Endothelial cell (in vitro differentiated cells): ENCODE results near the gene PIGN. TPM values are rescaled to one million over a fixed set of nuclear protein-coding genes. Genes with fewer than 3 reads are reported as not detected.

Source experiments
- DNase-seq: peaks from one replicate; pipeline ENCODE4 v3.0.0; 2021; ENCODE audit warnings: low spot score
- H3K27ac Mint-ChIP-seq: one replicate; pipeline ENCODE4 v1.8.0; 2021; ENCODE audit warnings: mixed read lengths, inconsistent platforms; ENCODE audit not compliant: unreplicated experiment
- H3K27me3 Mint-ChIP-seq: one replicate; pipeline ENCODE4 v1.8.0; 2021; ENCODE audit warnings: mild to moderate bottlenecking, moderate library complexity, mixed read lengths, inconsistent platforms; ENCODE audit not compliant: unreplicated experiment
- H3K36me3 Mint-ChIP-seq: one replicate; pipeline ENCODE4 v1.8.0; 2021; ENCODE audit warnings: mild to moderate bottlenecking, low read depth, mixed read lengths, inconsistent platforms; ENCODE audit not compliant: unreplicated experiment
- H3K4me1 Mint-ChIP-seq: one replicate; pipeline ENCODE4 v1.8.0; 2021; ENCODE audit warnings: mild to moderate bottlenecking, mixed read lengths, inconsistent platforms; ENCODE audit not compliant: unreplicated experiment
- H3K4me3 Mint-ChIP-seq: one replicate; pipeline ENCODE4 v1.8.0; 2021; ENCODE audit warnings: mild to moderate bottlenecking, mixed read lengths, inconsistent platforms; ENCODE audit not compliant: unreplicated experiment
- H3K9me3 Mint-ChIP-seq: one replicate; pipeline ENCODE4 v1.8.0; 2021; ENCODE audit warnings: mixed read lengths, inconsistent platforms; ENCODE audit not compliant: unreplicated experiment
- CTCF ChIP-seq: fragments of 200-600 bp; sonication (generic); IDR thresholded peaks from one replicate; pipeline ENCODE4 v1.5.0; 2021; ENCODE audit warnings: antibody characterized with exemption; ENCODE audit not compliant: unreplicated experiment
- total RNA-seq: library from RNA; stranded (reverse); fragmentation: NEBNext Ultra II Directional; extraction: Animal tissue kit (Norgen Biotek cat#: 25700); gene quantifications from one replicate; pipeline ENCODE4 v1.2.1, GENCODE V29; 2021; ENCODE audit not compliant: unreplicated experiment

The PIGN gene
- total RNA-seq, 1 donor from 2014 or later = 23.0 TPM

GRCh38 chr18:62201870-62202269 is 15.0 kb upstream of the PIGN start:
- Mint-ChIP-seq H3K4me1 (peaks cover 14% of the 10 kb centered on the region), H3K36me3 (no peaks in the 10 kb centered on the region), H3K9me3 (no peaks in the 10 kb centered on the region), H3K4me3 (no peak overlapping the region), H3K27ac (no peak overlapping the region), H3K27me3 (no peaks in the 10 kb centered on the region)
- TF ChIP-seq CTCF = no peak
- DNase-seq = no peak

DNA sequence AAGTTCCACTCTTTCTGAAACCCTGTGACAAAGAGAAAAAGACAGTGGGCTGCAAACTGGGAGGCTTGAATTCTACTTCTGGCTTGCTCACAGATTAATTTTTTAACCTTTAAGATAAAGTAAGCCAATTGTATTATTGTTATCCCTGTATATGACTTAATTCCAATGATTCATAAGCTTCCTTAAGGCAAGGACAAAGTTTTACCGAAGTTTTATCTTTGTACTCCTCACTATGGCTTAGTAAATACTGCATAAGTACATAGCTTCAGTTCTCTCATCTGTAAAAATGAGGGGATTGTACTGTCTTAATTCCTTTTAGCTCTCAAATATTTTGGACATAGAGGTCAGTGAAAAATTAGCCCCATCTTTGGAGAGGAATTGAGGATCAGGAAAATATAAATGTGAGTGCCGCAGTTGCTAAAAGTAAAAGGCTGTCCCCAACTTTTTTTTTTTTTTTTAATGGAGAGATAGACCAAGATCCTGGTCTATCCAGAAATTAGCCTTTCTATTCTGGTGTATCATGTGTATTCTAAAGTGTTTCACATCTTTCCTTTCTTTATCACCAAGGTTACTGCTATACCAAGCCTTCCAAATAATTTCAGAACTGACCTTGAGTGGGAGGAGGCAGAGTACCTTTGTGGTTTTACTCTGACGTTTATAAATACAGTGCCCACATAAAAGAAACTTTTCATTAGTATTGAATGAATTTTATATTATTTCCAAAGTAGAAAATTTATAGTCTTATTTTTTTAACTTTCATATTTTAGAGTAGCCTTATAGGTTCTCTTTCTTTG is 13.5 kb upstream of the PIGN start:
- no peak for TF ChIP-seq CTCF
- DNase-seq = no peak
- H3K4me1 Mint-ChIP-seq = peaks cover 18% of the 10 kb centered on the region
- no peak overlapping the region for H3K27ac Mint-ChIP-seq
- no peaks in the 10 kb centered on the region for H3K36me3 Mint-ChIP-seq
- no peaks in the 10 kb centered on the region for H3K27me3 Mint-ChIP-seq
- no peaks in the 10 kb centered on the region for H3K9me3 Mint-ChIP-seq
- no peak overlapping the region for H3K4me3 Mint-ChIP-seq

- Mint-ChIP-seq H3K27me3 (no peaks in the 10 kb centered on the region), H3K4me1 (peaks cover 18% of the 10 kb centered on the region), H3K27ac (no peak overlapping the region), H3K9me3 (no peaks in the 10 kb centered on the region), H3K4me3 (no peak overlapping the region), H3K36me3 (no peaks in the 10 kb centered on the region)
- no peak for TF ChIP-seq CTCF
- DNase-seq = no peak
These were observed 12.8 kb upstream of the PIGN start for GRCh38 chr18:62199629-62200028.

DNA sequence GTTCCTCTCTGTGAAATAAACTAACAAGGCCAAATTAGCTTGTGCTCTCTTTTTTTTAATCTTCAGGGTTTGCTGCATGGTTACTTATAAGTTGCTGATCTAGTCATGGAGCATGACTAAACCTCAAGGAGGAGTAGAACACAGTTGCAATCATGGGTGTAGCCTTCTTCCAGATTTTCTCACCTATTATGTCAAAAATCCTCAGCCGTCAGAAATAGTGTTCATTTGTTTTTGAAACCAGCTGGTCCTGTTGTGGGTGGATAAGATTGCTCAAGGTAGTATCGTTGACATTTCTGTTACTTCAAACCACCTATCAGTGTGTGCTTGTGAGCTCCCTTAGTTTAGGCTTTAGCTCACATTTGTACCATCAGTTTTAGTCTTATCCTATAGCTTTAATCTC is 11.4 kb upstream of the PIGN start:
- H3K4me1 Mint-ChIP-seq = peaks cover 18% of the 10 kb centered on the region
- TF ChIP-seq CTCF = no peak
- H3K36me3 Mint-ChIP-seq = no peaks in the 10 kb centered on the region
- H3K4me3 Mint-ChIP-seq = no peak overlapping the region
- H3K27me3 Mint-ChIP-seq = no peaks in the 10 kb centered on the region
- H3K9me3 Mint-ChIP-seq = no peaks in the 10 kb centered on the region
- no peak overlapping the region for H3K27ac Mint-ChIP-seq
- no peak for DNase-seq

DNA sequence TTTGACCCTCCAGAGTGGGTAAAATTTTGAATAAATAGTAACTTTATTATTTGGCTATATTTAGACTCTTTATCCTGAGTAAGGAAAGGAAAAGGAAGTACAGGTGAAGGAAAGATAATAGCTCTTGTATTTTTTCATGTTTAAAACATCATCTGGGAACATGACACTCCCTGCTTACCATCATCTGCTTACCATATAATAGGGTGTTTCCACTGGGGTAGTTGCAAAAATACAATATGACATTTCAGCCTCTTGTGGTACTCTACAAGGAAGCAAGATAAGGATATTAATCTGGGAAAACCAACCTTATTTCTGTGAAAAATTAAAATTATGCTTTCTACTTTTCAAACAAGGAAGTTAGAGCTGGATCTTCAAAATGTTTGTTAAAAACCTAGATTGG is 10.1 kb upstream of the PIGN start:
- Mint-ChIP-seq H3K27me3 (peaks cover 2% of the 10 kb centered on the region), H3K9me3 (no peaks in the 10 kb centered on the region), H3K4me3 (no peak overlapping the region), H3K27ac (no peak overlapping the region), H3K4me1 (peaks cover 23% of the 10 kb centered on the region), H3K36me3 (peaks cover 3% of the 10 kb centered on the region)
- no peak for DNase-seq
- TF ChIP-seq CTCF = no peak
